ENCODE data around the gene COL23A1.
"Not testable (repeated sequence)": the region's sequence is repeated elsewhere in the genome, so short reads cannot be mapped to it uniquely, and the experiment has no call there.

Gene COL23A1

DNA sequence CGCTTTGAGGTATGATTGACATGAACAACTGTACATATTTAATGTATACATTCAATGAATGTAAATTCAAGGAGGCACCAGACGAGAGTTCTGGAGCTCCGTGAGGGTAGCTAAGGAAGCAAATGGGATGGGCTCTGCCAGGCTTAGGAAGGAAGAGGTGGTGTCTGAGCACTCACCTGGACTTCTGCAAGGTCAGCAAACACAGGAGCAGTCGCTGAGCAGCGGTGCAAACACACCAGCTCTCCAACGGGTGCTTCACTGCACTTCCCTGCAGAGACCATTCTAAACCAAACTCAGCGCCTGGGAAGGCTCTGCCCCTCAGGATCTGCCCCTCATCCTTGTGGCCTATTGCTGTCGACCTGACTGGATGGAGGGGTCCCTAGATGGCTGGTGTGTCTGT is 101.5 kb downstream of the COL23A1 start:
- DNase-seq (ENCODE audit: low read depth) = no peak
- TF ChIP-seq, protein P1, sequence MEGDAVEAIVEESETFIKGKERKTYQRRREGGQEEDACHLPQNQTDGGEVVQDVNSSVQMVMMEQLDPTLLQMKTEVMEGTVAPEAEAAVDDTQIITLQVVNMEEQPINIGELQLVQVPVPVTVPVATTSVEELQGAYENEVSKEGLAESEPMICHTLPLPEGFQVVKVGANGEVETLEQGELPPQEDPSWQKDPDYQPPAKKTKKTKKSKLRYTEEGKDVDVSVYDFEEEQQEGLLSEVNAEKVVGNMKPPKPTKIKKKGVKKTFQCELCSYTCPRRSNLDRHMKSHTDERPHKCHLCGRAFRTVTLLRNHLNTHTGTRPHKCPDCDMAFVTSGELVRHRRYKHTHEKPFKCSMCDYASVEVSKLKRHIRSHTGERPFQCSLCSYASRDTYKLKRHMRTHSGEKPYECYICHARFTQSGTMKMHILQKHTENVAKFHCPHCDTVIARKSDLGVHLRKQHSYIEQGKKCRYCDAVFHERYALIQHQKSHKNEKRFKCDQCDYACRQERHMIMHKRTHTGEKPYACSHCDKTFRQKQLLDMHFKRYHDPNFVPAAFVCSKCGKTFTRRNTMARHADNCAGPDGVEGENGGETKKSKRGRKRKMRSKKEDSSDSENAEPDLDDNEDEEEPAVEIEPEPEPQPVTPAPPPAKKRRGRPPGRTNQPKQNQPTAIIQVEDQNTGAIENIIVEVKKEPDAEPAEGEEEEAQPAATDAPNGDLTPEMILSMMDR (IDR thresholded peaks at IDR 0.05; ENCODE audit: low read length, missing control alignments) = no peak

DNA sequence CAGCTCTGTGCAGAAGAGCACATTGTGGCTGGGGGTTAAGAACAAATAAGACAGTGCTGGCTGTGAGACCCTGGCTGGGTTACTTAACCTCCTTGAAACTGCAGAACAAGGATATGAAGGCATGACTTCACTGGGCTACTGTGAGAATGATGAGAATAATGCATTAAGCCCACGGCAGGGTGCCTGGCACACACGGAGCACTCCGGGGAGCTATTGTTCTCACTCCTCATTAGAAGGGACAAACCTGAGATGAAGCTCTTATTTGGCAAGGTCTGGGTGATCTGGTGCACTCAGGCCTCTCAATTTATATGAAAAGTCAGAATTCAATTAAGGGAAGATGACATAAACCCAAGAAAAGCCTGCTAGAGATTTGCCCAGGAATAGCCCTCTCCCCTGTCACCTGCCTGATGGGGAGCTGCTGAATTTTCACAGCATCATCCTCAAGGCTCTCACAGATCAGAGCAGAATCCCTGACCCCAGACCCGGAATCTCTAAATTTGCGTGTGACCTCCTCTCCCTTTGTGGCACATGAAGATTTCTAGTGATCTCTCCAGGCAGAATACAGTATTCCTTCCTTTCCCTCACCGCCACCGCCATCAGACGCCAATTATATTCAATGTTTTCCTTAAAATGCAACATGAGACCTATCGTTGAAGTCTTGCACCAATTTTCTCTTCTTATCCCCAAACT is 102.1 kb downstream of the COL23A1 start:
- no peak overlapping the region for H3K4me3 ChIP-seq (replicated peaks; ENCODE audit: low read depth, low read length)
- TF ChIP-seq, protein P1 (IDR thresholded peaks at IDR 0.05; ENCODE audit: low read length, missing control alignments) = no peak
- DNase-seq (ENCODE audit: low read depth) = no peak

More for the DNA sequence above, 101.5 kb downstream of the COL23A1 start:
- H3K4me3 ChIP-seq (replicated peaks; ENCODE audit: low read depth, low read length) = no peak overlapping the region

DNA sequence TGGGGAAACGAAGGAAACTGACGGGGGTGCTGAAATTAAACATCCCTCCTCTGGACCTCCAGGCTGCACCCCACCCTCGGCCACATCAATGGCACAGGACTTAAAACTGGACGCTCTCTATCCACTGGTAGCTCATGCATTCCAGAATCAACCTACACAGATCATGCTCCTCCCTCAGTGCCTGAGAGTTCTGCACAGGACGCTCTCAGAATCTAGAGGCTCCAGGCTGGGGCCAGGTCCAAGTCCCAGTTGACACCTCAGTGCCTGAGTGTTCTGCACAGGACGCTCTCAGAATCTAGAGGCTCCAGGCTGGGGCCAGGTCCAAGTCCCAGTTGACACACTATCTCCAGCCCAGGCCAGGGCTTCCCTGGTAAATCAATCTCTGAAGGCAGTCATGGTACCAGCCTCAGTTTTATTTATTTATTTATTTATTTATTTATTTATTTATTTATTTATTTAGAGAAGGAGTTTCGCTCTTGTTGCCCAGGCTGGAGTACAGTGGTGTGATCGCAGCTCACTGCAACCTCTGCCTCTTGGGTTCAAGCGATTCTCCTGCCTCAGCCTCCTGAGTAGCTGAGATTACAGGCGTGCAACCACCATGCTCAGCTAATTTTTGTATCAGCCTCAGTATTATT is 103.2 kb downstream of the COL23A1 start:
- DNase-seq (ENCODE audit: low read depth); H3K4me3 ChIP-seq (replicated peaks; ENCODE audit: low read depth, low read length): not testable (repeated sequence)

DNA sequence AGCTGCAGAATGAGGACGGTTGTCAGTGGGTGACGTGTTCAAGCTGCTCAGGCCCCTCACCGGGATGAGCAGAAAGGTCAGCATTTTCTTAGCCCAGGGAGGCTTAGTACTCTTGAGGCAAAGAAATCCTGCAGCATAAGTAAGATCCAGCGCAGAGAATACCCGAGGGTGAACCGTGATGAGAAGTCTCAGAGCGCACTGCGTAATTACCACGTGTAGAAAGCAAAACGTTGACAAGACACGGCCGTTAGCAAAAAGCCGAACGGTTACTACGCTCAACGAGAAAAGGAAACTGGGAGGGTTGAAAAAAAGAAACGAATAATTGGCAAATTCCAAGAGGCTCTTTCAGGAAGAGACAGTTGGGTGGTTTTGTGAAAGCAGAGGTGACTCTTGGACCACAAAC is 104.0 kb downstream of the COL23A1 start:
- no peak overlapping the region for H3K4me3 ChIP-seq (replicated peaks; ENCODE audit: low read depth, low read length)
- TF ChIP-seq, protein P1 (IDR thresholded peaks at IDR 0.05; ENCODE audit: low read length, missing control alignments) = no peak
- DNase-seq (ENCODE audit: low read depth) = no peak

DNA sequence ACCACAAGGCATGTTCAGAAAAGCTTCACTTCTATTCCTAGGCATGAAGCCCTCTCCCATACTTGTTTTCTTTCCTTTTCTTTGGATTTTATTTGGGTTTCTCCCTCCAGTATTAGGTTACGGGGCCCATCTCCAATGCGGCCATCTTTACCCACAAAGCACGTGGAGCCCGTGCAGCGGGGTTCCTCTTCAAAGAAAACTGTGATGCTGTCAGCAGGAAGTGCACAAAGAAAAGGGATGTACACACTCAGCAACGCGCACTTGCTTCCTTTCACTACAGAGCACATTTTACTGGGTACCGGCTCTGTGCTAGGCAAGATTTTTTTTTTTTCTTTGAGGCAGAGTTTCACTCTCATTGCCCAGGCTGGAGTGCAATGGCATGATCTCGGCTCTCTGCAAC is 106.6 kb downstream of the COL23A1 start:
- DNase-seq (ENCODE audit: low read depth) = no peak
- H3K4me3 ChIP-seq (replicated peaks; ENCODE audit: low read depth, low read length) = no peak overlapping the region
- TF ChIP-seq, protein P1 (IDR thresholded peaks at IDR 0.05; ENCODE audit: low read length, missing control alignments) = no peak

DNA sequence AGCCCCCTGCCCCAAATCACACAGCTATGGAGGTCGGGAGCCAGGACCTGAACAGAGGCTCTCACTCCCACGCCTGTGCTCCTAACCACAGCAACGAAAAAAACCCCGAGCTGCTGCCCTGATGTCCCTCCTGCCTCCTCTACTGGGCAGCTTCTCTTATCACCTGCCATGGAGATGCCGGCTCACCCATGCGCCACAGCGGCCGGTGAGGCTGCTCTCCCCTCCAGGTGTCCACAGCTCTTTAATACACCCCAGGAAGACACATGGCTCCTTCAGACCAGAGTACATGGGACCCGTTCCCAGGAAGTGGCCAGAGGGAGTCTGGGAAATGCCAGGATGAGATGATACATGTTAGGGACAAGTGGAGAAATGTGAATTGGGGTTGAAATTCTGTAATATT is 110.9 kb downstream of the COL23A1 start:
- H3K4me3 ChIP-seq (replicated peaks; ENCODE audit: low read depth, low read length) = no peak overlapping the region
- TF ChIP-seq, protein P1 (IDR thresholded peaks at IDR 0.05; ENCODE audit: low read length, missing control alignments) = no peak
- no peak for DNase-seq (ENCODE audit: low read depth)

DNA sequence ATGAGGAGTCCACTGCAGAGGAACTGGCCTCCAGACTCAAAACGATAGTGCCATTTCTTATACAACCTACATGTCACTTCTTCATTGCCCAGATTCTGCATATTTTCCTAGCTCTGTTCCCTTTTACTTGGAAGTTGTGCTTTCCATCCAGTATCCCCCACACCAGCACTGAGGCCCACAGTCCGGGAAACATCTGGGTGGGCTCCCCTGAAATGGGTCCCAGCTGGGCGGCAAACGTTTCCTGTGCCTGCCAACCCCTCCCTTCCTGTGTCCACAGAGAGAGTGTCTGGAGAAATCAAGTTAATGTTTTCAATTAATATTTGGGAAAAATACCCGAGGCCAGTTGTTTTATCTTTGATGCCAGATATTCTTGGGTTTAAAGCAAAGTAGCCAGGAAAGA is 111.8 kb downstream of the COL23A1 start:
- no peak overlapping the region for H3K4me3 ChIP-seq (replicated peaks; ENCODE audit: low read depth, low read length)
- no peak for DNase-seq (ENCODE audit: low read depth)
- TF ChIP-seq, protein P1 (IDR thresholded peaks at IDR 0.05; ENCODE audit: low read length, missing control alignments) = no peak

All from fibroblast of pulmonary artery (primary cell).